GM18861 (cell line): ENCODE data around the gene PRKAG3.

Experiments
- ATAC-seq: cut with Tn5 transposase; IDR thresholded peaks from one replicate; pipeline ENCODE4 v1.9.1; 2021; ENCODE audit not compliant: unreplicated experiment

PRKAG3 gene

GRCh38 chr2:218831378-218831990 is at the start of gene PRKAG3:
Gene PRKAG3 (minus strand): TSS chr2:218831803.
- no peak for ATAC-seq

- ATAC-seq, result no peak
Observed at GRCh38 chr2:218880859-218881594, 49.4 kb upstream of the PRKAG3 start.

GRCh38 chr2:218880102-218880858 is 48.7 kb upstream of the PRKAG3 start, which contains the start of gene WNT10A:
Gene WNT10A (plus strand): TSS chr2:218880852. CDS start chr2:218880996, 144 bp downstream.
- ATAC-seq, result peak; percentile 52

GRCh38 chr2:218879776-218880101 is 48.1 kb upstream of the PRKAG3 start:
- no peak for ATAC-seq

GRCh38 chr2:218878926-218879761 is 47.5 kb upstream of the PRKAG3 start:
- no peak for ATAC-seq

GRCh38 chr2:218878486-218878885 is 46.9 kb upstream of the PRKAG3 start:
- no peak for ATAC-seq

- no peak for ATAC-seq
Observed at GRCh38 chr2:218877891-218878290, 46.3 kb upstream of the PRKAG3 start.

- no peak for ATAC-seq
Observed at GRCh38 chr2:218877331-218877730, 45.7 kb upstream of the PRKAG3 start.

- no peak for ATAC-seq
Observed at GRCh38 chr2:218876562-218877219, 45.1 kb upstream of the PRKAG3 start.

GRCh38 chr2:218875692-218876246 is 44.2 kb upstream of the PRKAG3 start:
- no peak for ATAC-seq

GRCh38 chr2:218873359-218874194 is 42.0 kb upstream of the PRKAG3 start:
- no peak for ATAC-seq

- ATAC-seq, result no peak
Observed at GRCh38 chr2:218872645-218873358, 41.2 kb upstream of the PRKAG3 start.

- no peak for ATAC-seq
Observed at GRCh38 chr2:218871345-218872302, 40.0 kb upstream of the PRKAG3 start.

GRCh38 chr2:218870984-218871344 is 39.4 kb upstream of the PRKAG3 start:
- no peak for ATAC-seq

GRCh38 chr2:218869064-218869463 is 37.5 kb upstream of the PRKAG3 start:
- ATAC-seq, result no peak

GRCh38 chr2:218867900-218868299 is 36.3 kb upstream of the PRKAG3 start:
- ATAC-seq, result no peak

- no peak for ATAC-seq
Observed at GRCh38 chr2:218865999-218866398, 34.4 kb upstream of the PRKAG3 start.

GRCh38 chr2:218865396-218865795 is 33.8 kb upstream of the PRKAG3 start:
- no peak for ATAC-seq
